Stimulated activated naive CD8-positive, alpha-beta T cell treated with anti-CD3 and anti-CD28 coated beads, Interleukin-15, amount 100 ng/mL, for 72 hours (primary cell): ENCODE results near the gene FAM72C.
A peak's percentile ranks its signal among the peaks of the same experiment; 100 is the strongest.
"Not testable (repeated sequence)": the region's sequence is repeated elsewhere in the genome, so short reads cannot be mapped to it uniquely, and the experiment has no call there.

Source experiments
- ATAC-seq: fragments of 150-1000 bp; cut with Tn5 transposase; 2 replicates; pipeline ENCODE4 v1.10.0; 2021; ENCODE audit warnings: mild to moderate bottlenecking, moderate library complexity
- DNase-seq, 2 donors: peaks; one replicate each; pipeline ENCODE4 v3.0.0; 2021 to 2022
- H3K27ac Mint-ChIP-seq, 2 donors: one replicate each; pipeline ENCODE4 v1.8.0; 2022; ENCODE audit warnings: mild to moderate bottlenecking in 2 of 2, mixed read lengths in 2 of 2, moderate library complexity in 2 of 2
- H3K27me3 Mint-ChIP-seq: one replicate; pipeline ENCODE4 v1.8.0; 2022; ENCODE audit warnings: mixed read lengths
- H3K4me1 Mint-ChIP-seq: one replicate; pipeline ENCODE4 v1.8.0; 2022; ENCODE audit warnings: mild to moderate bottlenecking, mixed read lengths
- H3K4me3 Mint-ChIP-seq, 2 donors: one replicate each; pipeline ENCODE4 v1.8.0; 2022; ENCODE audit warnings: mild to moderate bottlenecking in 2 of 2, mixed read lengths in 2 of 2, moderate library complexity in 1 of 2
- H3K9me3 Mint-ChIP-seq, 2 donors: one replicate each; pipeline ENCODE4 v1.8.0; 2022; ENCODE audit warnings: mixed read lengths in 2 of 2

The FAM72C gene

GRCh38 chr1:143990699-143991098, 18.9 kb upstream of the FAM72C start:
- H3K27me3 Mint-ChIP-seq, H3K4me3 Mint-ChIP-seq, DNase-seq, H3K4me1 Mint-ChIP-seq, ATAC-seq, H3K9me3 Mint-ChIP-seq, H3K27ac Mint-ChIP-seq: not testable (repeated sequence)

- H3K27me3 Mint-ChIP-seq, H3K4me3 Mint-ChIP-seq, ATAC-seq, H3K9me3 Mint-ChIP-seq, H3K27ac Mint-ChIP-seq, DNase-seq, H3K4me1 Mint-ChIP-seq: not testable (repeated sequence)
Measured at GRCh38 chr1:143989719-143990118, 17.9 kb upstream of the FAM72C start.

GRCh38 chr1:143989427-143989712, 17.6 kb upstream of the FAM72C start:
- DNase-seq, H3K27me3 Mint-ChIP-seq, ATAC-seq, H3K27ac Mint-ChIP-seq, H3K4me1 Mint-ChIP-seq, H3K4me3 Mint-ChIP-seq, H3K9me3 Mint-ChIP-seq: not testable (repeated sequence)

GRCh38 chr1:143988602-143989426, 17.0 kb upstream of the FAM72C start:
- ATAC-seq, H3K27ac Mint-ChIP-seq, H3K4me3 Mint-ChIP-seq, H3K9me3 Mint-ChIP-seq, H3K27me3 Mint-ChIP-seq, DNase-seq, H3K4me1 Mint-ChIP-seq: not testable (repeated sequence)

GRCh38 chr1:143987868-143988267, 16.1 kb upstream of the FAM72C start:
- not testable (repeated sequence) for H3K27ac Mint-ChIP-seq, H3K27me3 Mint-ChIP-seq, ATAC-seq, H3K9me3 Mint-ChIP-seq, H3K4me3 Mint-ChIP-seq, H3K4me1 Mint-ChIP-seq, DNase-seq

- not testable (repeated sequence) for H3K27me3 Mint-ChIP-seq, H3K4me3 Mint-ChIP-seq, ATAC-seq, H3K9me3 Mint-ChIP-seq, H3K27ac Mint-ChIP-seq, H3K4me1 Mint-ChIP-seq, DNase-seq
Measured at GRCh38 chr1:143984721-143985473, 13.1 kb upstream of the FAM72C start.

GRCh38 chr1:143974416-143974815, 2.6 kb upstream of the FAM72C start:
- not testable (repeated sequence) for H3K4me1 Mint-ChIP-seq, H3K9me3 Mint-ChIP-seq, H3K27ac Mint-ChIP-seq, DNase-seq, H3K27me3 Mint-ChIP-seq, ATAC-seq
- H3K4me3 Mint-ChIP-seq: peak overlapping the region; percentile 67 to 80

- peak in 1 of 2 donors; percentile 1 for DNase-seq
- Mint-ChIP-seq H3K27ac (peak overlapping the region in 1 of 2 donors; percentile 21), H3K4me3 (peak overlapping the region; percentile 83 to 94)
- not testable (repeated sequence) for H3K4me1 Mint-ChIP-seq, H3K27me3 Mint-ChIP-seq, ATAC-seq, H3K9me3 Mint-ChIP-seq
Measured at GRCh38 chr1:143973876-143974414, 2.2 kb upstream of the FAM72C start.

GRCh38 chr1:143972753-143973326, 1.1 kb upstream of the FAM72C start:
- not testable (repeated sequence) for DNase-seq, H3K27ac Mint-ChIP-seq, H3K9me3 Mint-ChIP-seq, H3K4me3 Mint-ChIP-seq, H3K27me3 Mint-ChIP-seq, H3K4me1 Mint-ChIP-seq
- ATAC-seq: peak; percentile 16

GRCh38 chr1:143965860-143966259, 5.9 kb downstream of the FAM72C start:
- not testable (repeated sequence) for DNase-seq, H3K4me1 Mint-ChIP-seq, H3K9me3 Mint-ChIP-seq, ATAC-seq, H3K27me3 Mint-ChIP-seq, H3K4me3 Mint-ChIP-seq, H3K27ac Mint-ChIP-seq

GRCh38 chr1:143964294-143964693, 7.5 kb downstream of the FAM72C start:
- not testable (repeated sequence) for ATAC-seq, H3K4me1 Mint-ChIP-seq, H3K9me3 Mint-ChIP-seq

GRCh38 chr1:143955930-143956329, 15.9 kb downstream of the FAM72C start:
- not testable (repeated sequence) for H3K4me1 Mint-ChIP-seq, H3K27ac Mint-ChIP-seq, H3K9me3 Mint-ChIP-seq, H3K4me3 Mint-ChIP-seq, ATAC-seq, DNase-seq, H3K27me3 Mint-ChIP-seq

More at GRCh38 chr1:143964294-143964693, 7.5 kb downstream of the FAM72C start:
- H3K27ac Mint-ChIP-seq, H3K27me3 Mint-ChIP-seq, DNase-seq, H3K4me3 Mint-ChIP-seq: not testable (repeated sequence)

- not testable (repeated sequence) for H3K27ac Mint-ChIP-seq, H3K27me3 Mint-ChIP-seq, ATAC-seq, H3K4me1 Mint-ChIP-seq, DNase-seq, H3K9me3 Mint-ChIP-seq, H3K4me3 Mint-ChIP-seq
Measured at GRCh38 chr1:143952913-143953312, 18.9 kb downstream of the FAM72C start.

- H3K4me3 Mint-ChIP-seq, H3K27me3 Mint-ChIP-seq, H3K4me1 Mint-ChIP-seq, ATAC-seq, H3K9me3 Mint-ChIP-seq, DNase-seq, H3K27ac Mint-ChIP-seq: not testable (repeated sequence)
Measured at GRCh38 chr1:143951485-143952391, 20.0 kb downstream of the FAM72C start.

GRCh38 chr1:143947749-143948148, 24.0 kb downstream of the FAM72C start:
- H3K27me3 Mint-ChIP-seq, H3K27ac Mint-ChIP-seq, ATAC-seq, H3K4me1 Mint-ChIP-seq, H3K9me3 Mint-ChIP-seq, H3K4me3 Mint-ChIP-seq, DNase-seq: not testable (repeated sequence)
